Body of pancreas (tissue), 4 donors: ENCODE data around the gene ZNF714.

ENCODE experiments used
- CTCF ChIP-seq, 7 experiments: fragments of 450-650 bp in 4 of 7; fragments of 200-600 bp in 3 of 7; sonication (generic) in 3 of 7; IDR thresholded peaks; one replicate each; pipeline ENCODE4 v1.5.1; 2016 to 2019; ENCODE audit warnings: antibody characterized with exemption in 7 of 7
- POLR2A ChIP-seq, 3 donors: fragments of 450-650 bp; IDR thresholded peaks; one replicate each; pipeline ENCODE4 v1.6.1; 2016; ENCODE audit warnings: antibody characterized with exemption in 3 of 3, mild to moderate bottlenecking in 2 of 3

GRCh38 chr19:21127898-21128297 is 45.9 kb downstream of the ZNF714 start:
- TF ChIP-seq CTCF (IDR thresholded peaks at IDR 0.05) (no peak), POLR2A (IDR thresholded peaks at IDR 0.05) (no peak)
